OCI-LY3 (cell line): ENCODE measurements around the gene PER1.

Experiments
- CTCF ChIP-seq: fragments of 200-600, 300-600 bp; sonication (generic); IDR thresholded peaks from 2 replicates; pipeline ENCODE4 v1.5.1; 2014; ENCODE audit warnings: antibody characterized with exemption, low read length, low read depth
- EZH2phosphoT487 ChIP-seq: fragments of 200-600 bp; shearing (Covaris generic); IDR thresholded peaks from 2 replicates; pipeline ENCODE4 v1.6.1; 2018; ENCODE audit warnings: antibody characterized with exemption, mixed run types, low read depth

- TF ChIP-seq CTCF (no peak), EZH2phosphoT487 (no peak)
These were observed 1.3 kb upstream of the PER1 start for GRCh38 chr17:8153525-8153956.
